ENCODE data around the gene ATXN7. TPM values are rescaled to one million over a fixed set of nuclear protein-coding genes. Genes with fewer than 3 reads are reported as not detected.

The ATXN7 gene
- total RNA-seq, 4 donors from 2014 or later = 22.2 to 42.8 (median 35.0) TPM

DNA sequence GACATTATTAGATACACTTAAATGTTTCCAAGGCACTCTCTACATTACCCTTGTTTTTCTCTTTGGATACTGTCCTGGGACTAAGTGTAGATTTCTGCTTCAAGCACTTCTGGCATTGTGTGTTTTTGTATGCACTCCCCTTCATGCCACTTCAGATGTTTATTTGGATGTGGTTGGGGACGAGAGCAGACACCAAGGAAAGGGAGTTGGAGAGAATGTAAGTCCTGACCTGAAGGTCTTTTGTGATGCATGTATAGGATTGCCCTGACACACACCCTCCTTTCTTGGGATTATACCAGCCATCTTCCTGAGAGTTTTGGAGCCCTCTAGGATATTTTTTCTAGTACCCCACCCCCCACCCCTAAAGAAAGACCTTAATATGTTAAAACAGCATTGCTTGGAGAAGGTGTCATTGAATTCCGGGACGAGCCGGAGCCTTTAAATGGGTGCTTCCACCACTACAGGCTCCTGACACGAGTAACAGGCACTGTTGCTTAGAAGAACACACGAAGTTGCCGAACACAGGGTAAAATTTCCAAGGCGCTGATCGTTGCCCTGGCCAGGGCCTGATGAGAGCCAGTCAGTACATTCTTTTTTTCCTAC lies 136.9 kb downstream of the ATXN7 start:
- TF ChIP-seq, protein P1, sequence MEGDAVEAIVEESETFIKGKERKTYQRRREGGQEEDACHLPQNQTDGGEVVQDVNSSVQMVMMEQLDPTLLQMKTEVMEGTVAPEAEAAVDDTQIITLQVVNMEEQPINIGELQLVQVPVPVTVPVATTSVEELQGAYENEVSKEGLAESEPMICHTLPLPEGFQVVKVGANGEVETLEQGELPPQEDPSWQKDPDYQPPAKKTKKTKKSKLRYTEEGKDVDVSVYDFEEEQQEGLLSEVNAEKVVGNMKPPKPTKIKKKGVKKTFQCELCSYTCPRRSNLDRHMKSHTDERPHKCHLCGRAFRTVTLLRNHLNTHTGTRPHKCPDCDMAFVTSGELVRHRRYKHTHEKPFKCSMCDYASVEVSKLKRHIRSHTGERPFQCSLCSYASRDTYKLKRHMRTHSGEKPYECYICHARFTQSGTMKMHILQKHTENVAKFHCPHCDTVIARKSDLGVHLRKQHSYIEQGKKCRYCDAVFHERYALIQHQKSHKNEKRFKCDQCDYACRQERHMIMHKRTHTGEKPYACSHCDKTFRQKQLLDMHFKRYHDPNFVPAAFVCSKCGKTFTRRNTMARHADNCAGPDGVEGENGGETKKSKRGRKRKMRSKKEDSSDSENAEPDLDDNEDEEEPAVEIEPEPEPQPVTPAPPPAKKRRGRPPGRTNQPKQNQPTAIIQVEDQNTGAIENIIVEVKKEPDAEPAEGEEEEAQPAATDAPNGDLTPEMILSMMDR (IDR thresholded peaks at IDR 0.05; ENCODE audit: low read depth) = no peak

DNA sequence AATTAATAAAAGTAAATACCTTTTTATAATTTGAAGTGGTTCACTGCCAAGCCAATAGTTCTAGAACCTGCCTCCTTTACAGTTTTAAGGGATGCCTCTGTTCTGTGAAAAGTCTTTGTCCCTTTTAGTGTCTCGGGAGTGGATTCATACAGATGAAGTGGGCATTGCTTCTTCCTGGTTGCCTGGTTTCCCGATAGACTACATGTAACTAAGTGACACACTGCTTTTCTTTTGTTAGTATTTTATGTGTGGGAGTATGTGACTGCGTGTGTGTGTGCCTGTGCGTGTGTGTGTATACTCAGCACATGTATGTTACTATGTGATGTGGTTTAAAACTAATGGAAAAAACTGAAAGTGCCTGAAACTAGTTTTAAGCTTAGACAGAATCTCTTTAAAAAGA lies 138.6 kb downstream of the ATXN7 start:
- TF ChIP-seq, protein P1 (IDR thresholded peaks at IDR 0.05; ENCODE audit: low read depth) = no peak

DNA sequence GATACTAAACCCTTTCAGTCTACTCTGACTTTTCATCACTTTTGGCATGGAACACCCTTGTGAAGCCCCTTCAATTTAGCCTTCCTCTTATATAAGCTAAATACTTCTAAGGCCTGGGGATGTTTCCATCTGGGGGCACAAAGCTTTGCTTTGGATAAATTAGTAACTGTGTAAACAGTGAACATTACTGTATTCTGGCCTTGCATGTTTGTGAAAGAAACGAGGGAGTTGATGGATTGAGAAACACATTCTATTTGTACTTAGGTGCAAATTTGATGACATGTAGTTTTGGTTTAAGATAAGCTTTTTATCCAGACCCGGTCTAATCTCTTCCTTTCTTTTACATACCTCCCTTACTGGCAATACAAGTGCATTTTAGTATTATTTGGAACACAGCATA lies 139.9 kb downstream of the ATXN7 start:
- TF ChIP-seq, protein P1 (IDR thresholded peaks at IDR 0.05; ENCODE audit: low read depth) = no peak

DNA sequence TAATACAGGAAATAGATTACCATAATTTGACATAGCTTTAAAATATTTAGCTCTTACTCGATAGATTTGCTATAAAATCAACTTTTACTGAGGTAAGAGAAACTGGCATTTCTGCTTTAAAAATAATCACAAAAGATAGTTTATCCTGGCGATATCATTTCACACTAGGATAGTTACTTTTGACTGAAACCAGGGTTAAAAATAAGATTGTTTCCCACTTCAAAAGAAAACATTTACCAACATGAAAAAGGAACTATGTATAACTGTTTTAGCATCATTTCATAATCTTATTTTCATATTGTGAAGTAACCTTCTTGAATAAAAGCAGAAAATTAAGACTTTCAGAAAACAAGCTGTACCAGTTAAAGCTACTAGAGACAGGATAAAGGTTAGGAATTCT lies 144.3 kb downstream of the ATXN7 start:
- TF ChIP-seq, protein P1 (IDR thresholded peaks at IDR 0.05; ENCODE audit: low read depth) = no peak

DNA sequence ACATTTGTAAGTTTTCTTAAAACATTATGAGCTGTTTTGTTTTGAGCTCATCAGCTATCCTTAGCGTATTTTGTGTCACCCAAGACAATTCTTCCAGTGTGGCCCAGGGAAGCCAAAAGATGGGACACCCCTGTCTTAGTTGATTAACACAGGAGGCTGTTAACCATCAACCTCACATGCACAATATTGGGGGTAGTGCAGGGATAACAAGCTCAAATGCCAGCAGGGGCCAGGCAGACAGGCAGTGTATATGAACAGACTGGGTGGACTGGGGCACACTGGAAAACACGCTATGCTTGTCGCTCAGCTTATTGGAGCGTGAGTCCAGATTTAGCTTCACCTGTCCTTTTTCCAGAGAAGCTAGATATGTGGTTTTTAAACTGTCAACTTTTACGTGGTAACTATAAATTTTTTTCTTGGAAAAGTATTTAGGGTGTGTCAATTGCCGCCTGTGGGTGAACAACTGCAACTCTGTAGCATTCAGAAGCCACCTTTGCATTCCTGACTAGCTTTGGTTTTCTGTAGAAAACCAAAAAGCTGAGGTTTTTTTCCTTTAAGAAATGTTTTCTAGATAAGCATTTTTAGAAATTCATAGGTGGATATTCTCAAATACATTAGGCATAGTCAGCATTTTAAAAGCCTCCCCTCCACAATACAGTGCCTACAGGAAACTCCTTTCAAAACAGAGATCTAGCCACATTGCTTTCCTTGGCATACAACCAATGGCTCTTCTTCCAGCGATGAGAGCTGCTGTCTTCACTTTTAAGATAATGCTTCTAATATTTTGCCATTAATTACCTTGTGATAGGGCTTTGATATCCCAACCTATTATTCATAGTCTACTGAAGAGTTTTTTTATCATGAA lies 145.1 kb downstream of the ATXN7 start:
- TF ChIP-seq, protein P1 (IDR thresholded peaks at IDR 0.05; ENCODE audit: low read depth) = no peak

DNA sequence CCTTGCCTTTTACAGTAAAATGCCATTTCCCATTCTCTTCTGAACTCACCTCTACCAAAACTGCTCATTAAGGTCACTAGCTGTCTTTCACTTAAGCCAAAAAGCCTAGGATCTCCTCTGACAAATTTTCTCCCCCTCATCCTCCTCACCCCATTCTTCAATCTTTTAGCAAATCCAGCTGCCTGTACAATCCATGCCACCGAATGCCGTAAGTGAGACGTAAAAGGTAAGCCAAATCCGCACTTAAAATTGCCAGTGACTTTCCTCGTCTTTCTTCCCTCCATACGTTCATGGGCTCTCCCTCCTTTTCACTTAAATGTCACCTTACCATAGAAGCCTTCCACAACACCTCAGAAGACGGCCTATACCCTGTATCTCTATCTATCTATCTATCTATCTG lies 145.9 kb downstream of the ATXN7 start:
- TF ChIP-seq, protein P1 (IDR thresholded peaks at IDR 0.05; ENCODE audit: low read depth) = no peak

DNA sequence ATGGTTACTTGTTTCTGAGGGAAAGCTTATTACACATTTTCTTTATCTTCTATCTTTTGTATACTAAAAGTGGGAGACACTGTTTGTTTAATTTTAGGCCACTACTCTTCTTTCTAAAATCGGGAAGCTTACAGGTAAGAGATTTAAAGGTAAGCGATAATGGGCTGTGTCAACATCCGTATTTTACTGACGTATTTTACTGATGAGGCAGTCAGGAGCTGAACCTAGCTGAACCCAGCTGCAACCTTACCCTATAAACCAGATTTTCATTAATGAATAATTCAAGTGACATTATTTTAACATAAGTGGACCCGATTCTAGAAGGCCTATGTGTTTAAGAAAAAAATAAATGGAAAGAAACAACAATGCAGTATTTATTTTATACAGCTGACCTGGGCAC lies 146.5 kb downstream of the ATXN7 start:
- TF ChIP-seq, protein P1 (IDR thresholded peaks at IDR 0.05; ENCODE audit: low read depth) = no peak
